WTC11 (cell line): ENCODE results near the gene CORO7. TPM values are rescaled to one million over a fixed set of nuclear protein-coding genes. Genes with fewer than 3 reads are reported as not detected.

Experiments
- ATAC-seq: fragments of 200-7000 bp; cut with Tn5 transposase; 2 replicates; pipeline ENCODE4 v1.10.0; 2021; ENCODE audit warnings: mild to moderate bottlenecking, moderate library complexity
- CTCF ChIA-PET: fragments of 300-600 bp; sonication (Branson Sonifier 250); formaldehyde crosslinking; loops from one replicate; lab custom pipeline; 2021; ENCODE audit warnings: antibody characterized with exemption; lab: Charles Lee
- POLR2A ChIA-PET: fragments of 350-600 bp; sonication (Branson Sonifier 250); formaldehyde crosslinking; loops from one replicate; lab custom pipeline; 2021; ENCODE audit warnings: antibody characterized with exemption; lab: Charles Lee
- DNase-seq: peaks from one replicate; pipeline ENCODE4 v3.0.0; 2021; ENCODE audit warnings: low spot score
- H3K27ac Mint-ChIP-seq: 2 replicates; pipeline ENCODE4 v1.8.0; 2021; ENCODE audit warnings: mixed read lengths
- H3K27me3 Mint-ChIP-seq: 2 replicates; pipeline ENCODE4 v1.8.0; 2021; ENCODE audit warnings: low read depth, mild to moderate bottlenecking, moderate library complexity, mixed read lengths
- H3K36me3 Mint-ChIP-seq: 2 replicates; pipeline ENCODE4 v1.8.0; 2021; ENCODE audit warnings: mixed read lengths
- H3K4me1 Mint-ChIP-seq: 2 replicates; pipeline ENCODE4 v1.8.0; 2022; ENCODE audit warnings: mixed read lengths
- H3K4me3 Mint-ChIP-seq: 2 replicates; pipeline ENCODE4 v1.8.0; 2021; ENCODE audit warnings: mild to moderate bottlenecking, moderate library complexity, mixed read lengths
- H3K9me3 Mint-ChIP-seq: 2 replicates; pipeline ENCODE4 v1.8.0; 2021; ENCODE audit warnings: mixed read lengths
- ATF1 ChIP-seq: sonication (generic); formaldehyde crosslinking; IDR thresholded peaks from 2 replicates; pipeline ENCODE4 v1.8.1; 2023; ENCODE audit warnings: mild to moderate bottlenecking, moderate library complexity, missing genetic modification reagents
- FOXP1 ChIP-seq: sonication (generic); formaldehyde crosslinking; IDR thresholded peaks from 2 replicates; pipeline ENCODE4 v1.8.0; 2022; ENCODE audit warnings: missing genetic modification reagents, mild to moderate bottlenecking, moderate library complexity, borderline replicate concordance
- GABPB1 ChIP-seq: sonication (generic); formaldehyde crosslinking; IDR thresholded peaks from 2 replicates; pipeline ENCODE4 v1.8.1; 2023; ENCODE audit warnings: mild to moderate bottlenecking, missing genetic modification reagents
- NR1H2 ChIP-seq: sonication (generic); formaldehyde crosslinking; IDR thresholded peaks from 2 replicates; pipeline ENCODE4 v1.9.0; 2021; ENCODE audit warnings: mild to moderate bottlenecking, moderate library complexity, missing genetic modification reagents
- RORB ChIP-seq: fragments of 250-450 bp; sonication (Bioruptor Pico); IDR thresholded peaks from 2 replicates; pipeline ENCODE4 v1.9.0; 2021; ENCODE audit warnings: mild to moderate bottlenecking
- SMAD3 ChIP-seq: sonication (generic); formaldehyde crosslinking; IDR thresholded peaks from 2 replicates; pipeline ENCODE4 v1.8.0; 2022; ENCODE audit warnings: missing genetic modification reagents, mild to moderate bottlenecking, borderline replicate concordance
- ZBTB21 ChIP-seq: sonication (generic); formaldehyde crosslinking; IDR thresholded peaks from 2 replicates; pipeline ENCODE4 v1.8.1; 2023; ENCODE audit warnings: mild to moderate bottlenecking, missing genetic modification reagents, borderline replicate concordance
- ZNF121 ChIP-seq: sonication (generic); formaldehyde crosslinking; IDR thresholded peaks from 2 replicates; pipeline ENCODE4 v1.8.0; 2023; ENCODE audit warnings: missing genetic modification reagents
- ZNF219 ChIP-seq: sonication (generic); formaldehyde crosslinking; IDR thresholded peaks from 2 replicates; pipeline ENCODE4 v1.8.0; 2023; ENCODE audit warnings: missing genetic modification reagents, mild to moderate bottlenecking, borderline replicate concordance
- ZNF232 ChIP-seq: sonication (generic); formaldehyde crosslinking; IDR thresholded peaks from 2 replicates; pipeline ENCODE4 v1.8.0; 2022; ENCODE audit warnings: mild to moderate bottlenecking, missing genetic modification reagents
- ZNF396 ChIP-seq: fragments of 250-450 bp; sonication (Bioruptor Pico); IDR thresholded peaks from 2 replicates; pipeline ENCODE4 v1.8.0; 2021; ENCODE audit warnings: mild to moderate bottlenecking, moderate library complexity, borderline replicate concordance
- ZNF416 ChIP-seq: fragments of 250-450 bp; sonication (Bioruptor Pico); IDR thresholded peaks from 2 replicates; pipeline ENCODE4 v1.9.0; 2021; ENCODE audit warnings: mild to moderate bottlenecking, inconsistent platforms
- total RNA-seq: library from RNA; stranded (reverse); gene quantifications from 3 replicates; pipeline ENCODE4 v1.2.3, GENCODE V29; 2021
- TF ChIP-seq, protein P1 (sequence below): sonication (generic); formaldehyde crosslinking; IDR thresholded peaks from 2 replicates; pipeline ENCODE4 v1.8.0; 2023; ENCODE audit warnings: missing genetic modification reagents, mild to moderate bottlenecking, borderline replicate concordance
- TF ChIP-seq, protein P2 (sequence below): sonication (generic); formaldehyde crosslinking; IDR thresholded peaks from 2 replicates; pipeline ENCODE4 v1.8.1; 2023; ENCODE audit warnings: mild to moderate bottlenecking, missing genetic modification reagents
- TF ChIP-seq, protein P3 (sequence below): sonication (generic); formaldehyde crosslinking; IDR thresholded peaks from 2 replicates; pipeline ENCODE4 v1.8.1; 2023; ENCODE audit warnings: mild to moderate bottlenecking, missing genetic modification reagents, moderate library complexity
- TF ChIP-seq, protein P4 (sequence below): sonication (generic); formaldehyde crosslinking; IDR thresholded peaks from 2 replicates; pipeline ENCODE4 v1.8.0; 2023; ENCODE audit warnings: mild to moderate bottlenecking, missing genetic modification reagents
- TF ChIP-seq, protein P5 (sequence below): sonication (generic); formaldehyde crosslinking; IDR thresholded peaks from 2 replicates; pipeline ENCODE4 v1.8.0; 2022; ENCODE audit warnings: mild to moderate bottlenecking, missing genetic modification reagents
- TF ChIP-seq, protein P6 (sequence below): fragments of 250-450 bp; sonication (Bioruptor Pico); conservative IDR thresholded peaks from 2 replicates; pipeline ENCODE4 v1.9.0; 2021; ENCODE audit warnings: mild to moderate bottlenecking
- TF ChIP-seq, protein P7 (sequence below): fragments of 250-450 bp; sonication (Bioruptor Pico); IDR thresholded peaks from 2 replicates; pipeline ENCODE4 v1.8.0; 2021; ENCODE audit warnings: mild to moderate bottlenecking

CORO7 gene
- total RNA-seq, 1 experiment from 2014 or later, result 45.5 TPM

DNA sequence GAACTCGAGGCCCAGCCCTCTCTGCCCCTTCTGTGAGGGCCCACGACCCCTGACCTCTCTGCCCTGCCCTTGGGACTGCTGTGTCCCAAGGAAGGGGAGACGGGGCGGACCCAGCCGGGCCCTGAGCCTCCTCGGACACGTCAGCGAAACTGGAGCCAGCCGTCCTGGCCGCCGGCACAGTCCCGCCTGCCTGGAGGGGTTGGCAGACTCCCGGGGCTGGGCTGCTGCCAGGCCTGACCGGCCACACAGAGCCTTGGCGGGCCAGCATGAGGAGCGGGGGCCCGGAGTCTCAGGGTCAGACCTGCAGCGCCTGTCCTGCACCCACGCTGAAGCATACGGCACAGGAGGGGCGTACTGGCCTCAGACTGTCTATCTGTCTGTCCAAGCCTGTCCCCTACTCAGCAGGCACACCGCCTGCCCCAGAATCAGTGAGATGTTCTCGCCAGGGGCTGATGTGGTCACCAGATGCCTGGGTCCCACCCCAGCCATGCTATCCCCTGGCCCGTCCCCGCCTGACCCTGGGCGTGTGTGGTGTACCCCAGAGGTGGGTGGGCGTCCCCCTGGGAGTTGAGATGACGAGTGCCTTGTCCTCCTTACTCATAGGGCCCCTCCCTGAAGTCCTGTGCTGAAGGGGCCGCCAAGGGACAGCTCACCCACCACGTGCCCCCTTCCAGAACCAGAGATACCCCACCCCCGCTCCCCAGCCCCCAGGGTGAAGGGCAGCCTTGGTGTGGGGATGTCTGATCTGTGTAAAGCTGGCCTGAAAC, 40.1 kb downstream of the CORO7 start:
- no peaks in the 10 kb centered on the region for H3K36me3 Mint-ChIP-seq
- TF ChIP-seq FOXP1 (CRISPR knock-in tag), result no peak
- TF ChIP-seq, protein P1, sequence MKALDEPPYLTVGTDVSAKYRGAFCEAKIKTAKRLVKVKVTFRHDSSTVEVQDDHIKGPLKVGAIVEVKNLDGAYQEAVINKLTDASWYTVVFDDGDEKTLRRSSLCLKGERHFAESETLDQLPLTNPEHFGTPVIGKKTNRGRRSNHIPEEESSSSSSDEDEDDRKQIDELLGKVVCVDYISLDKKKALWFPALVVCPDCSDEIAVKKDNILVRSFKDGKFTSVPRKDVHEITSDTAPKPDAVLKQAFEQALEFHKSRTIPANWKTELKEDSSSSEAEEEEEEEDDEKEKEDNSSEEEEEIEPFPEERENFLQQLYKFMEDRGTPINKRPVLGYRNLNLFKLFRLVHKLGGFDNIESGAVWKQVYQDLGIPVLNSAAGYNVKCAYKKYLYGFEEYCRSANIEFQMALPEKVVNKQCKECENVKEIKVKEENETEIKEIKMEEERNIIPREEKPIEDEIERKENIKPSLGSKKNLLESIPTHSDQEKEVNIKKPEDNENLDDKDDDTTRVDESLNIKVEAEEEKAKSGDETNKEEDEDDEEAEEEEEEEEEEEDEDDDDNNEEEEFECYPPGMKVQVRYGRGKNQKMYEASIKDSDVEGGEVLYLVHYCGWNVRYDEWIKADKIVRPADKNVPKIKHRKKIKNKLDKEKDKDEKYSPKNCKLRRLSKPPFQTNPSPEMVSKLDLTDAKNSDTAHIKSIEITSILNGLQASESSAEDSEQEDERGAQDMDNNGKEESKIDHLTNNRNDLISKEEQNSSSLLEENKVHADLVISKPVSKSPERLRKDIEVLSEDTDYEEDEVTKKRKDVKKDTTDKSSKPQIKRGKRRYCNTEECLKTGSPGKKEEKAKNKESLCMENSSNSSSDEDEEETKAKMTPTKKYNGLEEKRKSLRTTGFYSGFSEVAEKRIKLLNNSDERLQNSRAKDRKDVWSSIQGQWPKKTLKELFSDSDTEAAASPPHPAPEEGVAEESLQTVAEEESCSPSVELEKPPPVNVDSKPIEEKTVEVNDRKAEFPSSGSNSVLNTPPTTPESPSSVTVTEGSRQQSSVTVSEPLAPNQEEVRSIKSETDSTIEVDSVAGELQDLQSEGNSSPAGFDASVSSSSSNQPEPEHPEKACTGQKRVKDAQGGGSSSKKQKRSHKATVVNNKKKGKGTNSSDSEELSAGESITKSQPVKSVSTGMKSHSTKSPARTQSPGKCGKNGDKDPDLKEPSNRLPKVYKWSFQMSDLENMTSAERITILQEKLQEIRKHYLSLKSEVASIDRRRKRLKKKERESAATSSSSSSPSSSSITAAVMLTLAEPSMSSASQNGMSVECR (CRISPR knock-in tag), result no peak
- TF ChIP-seq ZBTB21 (CRISPR knock-in tag), result no peak
- TF ChIP-seq NR1H2, result no peak
- TF ChIP-seq, protein P2, sequence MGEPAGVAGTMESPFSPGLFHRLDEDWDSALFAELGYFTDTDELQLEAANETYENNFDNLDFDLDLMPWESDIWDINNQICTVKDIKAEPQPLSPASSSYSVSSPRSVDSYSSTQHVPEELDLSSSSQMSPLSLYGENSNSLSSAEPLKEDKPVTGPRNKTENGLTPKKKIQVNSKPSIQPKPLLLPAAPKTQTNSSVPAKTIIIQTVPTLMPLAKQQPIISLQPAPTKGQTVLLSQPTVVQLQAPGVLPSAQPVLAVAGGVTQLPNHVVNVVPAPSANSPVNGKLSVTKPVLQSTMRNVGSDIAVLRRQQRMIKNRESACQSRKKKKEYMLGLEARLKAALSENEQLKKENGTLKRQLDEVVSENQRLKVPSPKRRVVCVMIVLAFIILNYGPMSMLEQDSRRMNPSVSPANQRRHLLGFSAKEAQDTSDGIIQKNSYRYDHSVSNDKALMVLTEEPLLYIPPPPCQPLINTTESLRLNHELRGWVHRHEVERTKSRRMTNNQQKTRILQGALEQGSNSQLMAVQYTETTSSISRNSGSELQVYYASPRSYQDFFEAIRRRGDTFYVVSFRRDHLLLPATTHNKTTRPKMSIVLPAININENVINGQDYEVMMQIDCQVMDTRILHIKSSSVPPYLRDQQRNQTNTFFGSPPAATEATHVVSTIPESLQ (CRISPR knock-in tag), result no peak
- TF ChIP-seq, protein P3, sequence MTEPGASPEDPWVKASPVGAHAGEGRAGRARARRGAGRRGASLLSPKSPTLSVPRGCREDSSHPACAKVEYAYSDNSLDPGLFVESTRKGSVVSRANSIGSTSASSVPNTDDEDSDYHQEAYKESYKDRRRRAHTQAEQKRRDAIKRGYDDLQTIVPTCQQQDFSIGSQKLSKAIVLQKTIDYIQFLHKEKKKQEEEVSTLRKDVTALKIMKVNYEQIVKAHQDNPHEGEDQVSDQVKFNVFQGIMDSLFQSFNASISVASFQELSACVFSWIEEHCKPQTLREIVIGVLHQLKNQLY (CRISPR knock-in tag), result no peak
- no peak for TF ChIP-seq ZNF396 (CRISPR knock-in tag)
- no peak for TF ChIP-seq ZNF232
- no peak for TF ChIP-seq ZNF219 (CRISPR knock-in tag)
- TF ChIP-seq, protein P4, sequence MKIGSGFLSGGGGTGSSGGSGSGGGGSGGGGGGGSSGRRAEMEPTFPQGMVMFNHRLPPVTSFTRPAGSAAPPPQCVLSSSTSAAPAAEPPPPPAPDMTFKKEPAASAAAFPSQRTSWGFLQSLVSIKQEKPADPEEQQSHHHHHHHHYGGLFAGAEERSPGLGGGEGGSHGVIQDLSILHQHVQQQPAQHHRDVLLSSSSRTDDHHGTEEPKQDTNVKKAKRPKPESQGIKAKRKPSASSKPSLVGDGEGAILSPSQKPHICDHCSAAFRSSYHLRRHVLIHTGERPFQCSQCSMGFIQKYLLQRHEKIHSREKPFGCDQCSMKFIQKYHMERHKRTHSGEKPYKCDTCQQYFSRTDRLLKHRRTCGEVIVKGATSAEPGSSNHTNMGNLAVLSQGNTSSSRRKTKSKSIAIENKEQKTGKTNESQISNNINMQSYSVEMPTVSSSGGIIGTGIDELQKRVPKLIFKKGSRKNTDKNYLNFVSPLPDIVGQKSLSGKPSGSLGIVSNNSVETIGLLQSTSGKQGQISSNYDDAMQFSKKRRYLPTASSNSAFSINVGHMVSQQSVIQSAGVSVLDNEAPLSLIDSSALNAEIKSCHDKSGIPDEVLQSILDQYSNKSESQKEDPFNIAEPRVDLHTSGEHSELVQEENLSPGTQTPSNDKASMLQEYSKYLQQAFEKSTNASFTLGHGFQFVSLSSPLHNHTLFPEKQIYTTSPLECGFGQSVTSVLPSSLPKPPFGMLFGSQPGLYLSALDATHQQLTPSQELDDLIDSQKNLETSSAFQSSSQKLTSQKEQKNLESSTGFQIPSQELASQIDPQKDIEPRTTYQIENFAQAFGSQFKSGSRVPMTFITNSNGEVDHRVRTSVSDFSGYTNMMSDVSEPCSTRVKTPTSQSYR (CRISPR knock-in tag), result no peak
- TF ChIP-seq SMAD3 (CRISPR knock-in tag), result no peak
- no peak for TF ChIP-seq ATF1
- TF ChIP-seq, protein P5, sequence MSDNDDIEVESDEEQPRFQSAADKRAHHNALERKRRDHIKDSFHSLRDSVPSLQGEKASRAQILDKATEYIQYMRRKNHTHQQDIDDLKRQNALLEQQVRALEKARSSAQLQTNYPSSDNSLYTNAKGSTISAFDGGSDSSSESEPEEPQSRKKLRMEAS (CRISPR knock-in tag), result no peak
- TF ChIP-seq RORB (CRISPR knock-in tag), result no peak
- TF ChIP-seq ZNF121 (CRISPR knock-in tag), result no peak
- no peak for TF ChIP-seq GABPB1
- TF ChIP-seq, protein P6, sequence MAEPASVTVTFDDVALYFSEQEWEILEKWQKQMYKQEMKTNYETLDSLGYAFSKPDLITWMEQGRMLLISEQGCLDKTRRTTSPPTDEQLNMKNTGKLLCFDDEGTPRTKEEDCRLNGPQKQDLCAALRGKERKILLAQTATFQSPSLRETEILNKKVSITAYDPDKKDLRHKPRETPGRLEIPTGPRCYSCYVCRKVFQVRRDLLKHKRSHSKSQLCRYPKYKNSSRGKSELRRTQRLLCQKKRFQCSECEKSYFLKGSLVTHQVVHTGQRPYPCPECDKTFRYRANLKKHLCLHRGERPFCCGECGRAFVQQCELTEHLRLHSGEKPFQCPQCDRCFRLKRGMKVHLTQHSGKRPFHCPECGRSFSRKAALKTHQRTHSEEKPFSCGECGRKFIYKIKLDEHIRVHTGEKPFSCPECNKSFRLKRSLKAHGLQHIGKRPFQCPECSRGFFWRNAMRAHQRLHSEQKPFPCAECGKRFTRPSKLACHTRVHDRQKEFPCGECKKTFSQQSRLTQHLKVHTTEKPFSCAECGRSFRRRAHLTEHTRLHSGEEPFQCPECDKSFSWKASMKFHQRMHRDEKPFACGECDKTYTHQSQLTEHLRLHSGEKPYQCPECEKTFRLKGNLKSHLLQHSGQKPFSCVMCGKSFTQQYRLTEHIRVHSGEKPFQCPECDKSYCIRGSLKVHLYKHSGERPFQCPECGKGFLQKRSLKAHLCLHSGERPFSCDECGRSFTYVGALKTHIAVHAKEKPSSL (CRISPR knock-in tag), result no peak
- TF ChIP-seq, protein P7, sequence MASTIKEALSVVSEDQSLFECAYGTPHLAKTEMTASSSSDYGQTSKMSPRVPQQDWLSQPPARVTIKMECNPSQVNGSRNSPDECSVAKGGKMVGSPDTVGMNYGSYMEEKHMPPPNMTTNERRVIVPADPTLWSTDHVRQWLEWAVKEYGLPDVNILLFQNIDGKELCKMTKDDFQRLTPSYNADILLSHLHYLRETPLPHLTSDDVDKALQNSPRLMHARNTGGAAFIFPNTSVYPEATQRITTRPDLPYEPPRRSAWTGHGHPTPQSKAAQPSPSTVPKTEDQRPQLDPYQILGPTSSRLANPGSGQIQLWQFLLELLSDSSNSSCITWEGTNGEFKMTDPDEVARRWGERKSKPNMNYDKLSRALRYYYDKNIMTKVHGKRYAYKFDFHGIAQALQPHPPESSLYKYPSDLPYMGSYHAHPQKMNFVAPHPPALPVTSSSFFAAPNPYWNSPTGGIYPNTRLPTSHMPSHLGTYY, result no peak
- no peak for TF ChIP-seq ZNF416
- TF ChIP-seq, all 79 proteins: peak for 0
- ATAC-seq (no peak), DNase-seq (peak; percentile 13)
- ChIA-PET POLR2A (interaction anchor here (1.1 to 1.3 kb wide), 2 partner anchors 13 kb away, joined by 3 to 4 read pairs; no protein-coding TSS in a partner anchor), CTCF (interaction anchor here (3.7 to 11.7 kb wide), 5 partner anchors 14 to 27 kb away, joined by 44 to 273 read pairs (median 80); no protein-coding TSS in a partner anchor)
- H3K4me1 Mint-ChIP-seq, result peaks cover 50% of the 10 kb centered on the region
- H3K27ac Mint-ChIP-seq, result peak overlapping the region; percentile 94; the same call in 1 of the 2 replicates
- H3K9me3 Mint-ChIP-seq, result no peaks in the 10 kb centered on the region
- H3K4me3 Mint-ChIP-seq, result no peak overlapping the region
- H3K27me3 Mint-ChIP-seq, result no peaks in the 10 kb centered on the region
